BJ (cell line): ENCODE measurements around the gene RARRES2. TPM values are rescaled to one million over a fixed set of nuclear protein-coding genes. Genes with fewer than 3 reads are reported as not detected.
"Not testable (repeated sequence)": the region's sequence is repeated elsewhere in the genome, so short reads cannot be mapped to it uniquely, and the experiment has no call there.

Experiments used
- CTCF ChIA-PET: fragments of 350-600 bp; formaldehyde crosslinking; extraction: SDS; loops from one replicate; lab custom pipeline; 2021; ENCODE audit warnings: antibody characterized with exemption, inconsistent platforms; lab: Yijun Ruan, JAX
- POLR2A ChIA-PET: fragments of 300-600 bp; sonication (Branson Sonifier 250); formaldehyde crosslinking; extraction: SDS; loops from one replicate; lab custom pipeline; 2021; ENCODE audit warnings: antibody characterized with exemption; lab: Charles Lee
- DNase-seq: peaks from one replicate; pipeline ENCODE4 v3.0.0-alpha.2; 2011; ENCODE audit warnings: low read depth
- H3K27me3 ChIP-seq: 2 replicates; pipeline ENCODE4 v1.6.0; 2011; ENCODE audit warnings: low read length; ENCODE audit not compliant: control insufficient read depth, insufficient read depth
- H3K36me3 ChIP-seq: 2 replicates; pipeline ENCODE4 v1.5.1; 2011; ENCODE audit warnings: low read length; ENCODE audit not compliant: control insufficient read depth, insufficient read depth
- H3K4me3 ChIP-seq: 2 replicates; pipeline ENCODE4 v1.5.1; 2011; ENCODE audit warnings: low read depth, mild to moderate bottlenecking, control low read depth, low read length
- CTCF ChIP-seq: IDR thresholded peaks from 2 replicates; pipeline ENCODE4 v1.5.1; 2011; ENCODE audit warnings: low read depth, mild to moderate bottlenecking, control low read depth, inconsistent platforms, low read length, moderate library complexity; ENCODE audit not compliant: insufficient read depth
- polyA plus RNA-seq: library from polyadenylated mRNA; depleted of rRNA; stranded (reverse); fragments of >200 nt; gene quantifications from 2 replicates; pipeline ENCODE4 v1.2.3, GENCODE V29; 2011

Gene RARRES2
- polyA plus RNA-seq, 1 experiment, result 6.3 TPM

- ChIA-PET POLR2A (no interaction called here), CTCF (interaction anchor here (1.0 to 1.9 kb wide), 7 partner anchors 8 to 1078 kb away, joined by 3 to 9 read pairs (median 4); no protein-coding TSS in a partner anchor)
Observed at GRCh38 chr7:150388306-150388705, 46.9 kb upstream of the RARRES2 start.

DNA sequence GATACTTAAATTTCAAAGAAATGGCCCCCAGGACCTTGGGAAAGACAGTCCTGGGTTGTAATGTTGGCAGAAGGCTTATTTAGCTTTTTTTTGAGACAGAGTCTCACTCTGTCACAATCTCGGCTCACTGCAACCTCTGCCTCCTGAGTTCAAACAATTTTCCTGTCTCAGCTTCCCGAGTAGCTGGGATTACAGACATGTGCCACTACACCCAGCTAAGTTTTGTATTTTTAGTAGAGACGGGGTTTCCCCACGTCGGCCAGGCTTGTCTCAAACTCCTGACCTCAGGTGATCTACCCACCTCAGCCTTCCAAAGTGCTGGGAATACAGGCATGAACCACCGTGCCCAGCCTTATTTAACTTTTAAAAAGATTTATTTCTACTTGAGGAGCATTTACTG, 44.5 kb upstream of the RARRES2 start:
- H3K36me3 ChIP-seq, H3K27me3 ChIP-seq, H3K4me3 ChIP-seq, CTCF ChIA-PET, DNase-seq: not testable (repeated sequence)
- POLR2A ChIA-PET, result interaction anchor here (1.1 kb wide), 1 partner anchor 15 kb away, joined by 3 read pairs; no protein-coding TSS in a partner anchor

More at GRCh38 chr7:150388306-150388705, 46.9 kb upstream of the RARRES2 start:
- no peak for DNase-seq
- H3K27me3 ChIP-seq, result no peaks in the 10 kb centered on the region
- TF ChIP-seq CTCF, result no peak
- no peaks in the 10 kb centered on the region; the same call in 1 of the 2 replicates for H3K36me3 ChIP-seq
- no peak overlapping the region for H3K4me3 ChIP-seq

DNA sequence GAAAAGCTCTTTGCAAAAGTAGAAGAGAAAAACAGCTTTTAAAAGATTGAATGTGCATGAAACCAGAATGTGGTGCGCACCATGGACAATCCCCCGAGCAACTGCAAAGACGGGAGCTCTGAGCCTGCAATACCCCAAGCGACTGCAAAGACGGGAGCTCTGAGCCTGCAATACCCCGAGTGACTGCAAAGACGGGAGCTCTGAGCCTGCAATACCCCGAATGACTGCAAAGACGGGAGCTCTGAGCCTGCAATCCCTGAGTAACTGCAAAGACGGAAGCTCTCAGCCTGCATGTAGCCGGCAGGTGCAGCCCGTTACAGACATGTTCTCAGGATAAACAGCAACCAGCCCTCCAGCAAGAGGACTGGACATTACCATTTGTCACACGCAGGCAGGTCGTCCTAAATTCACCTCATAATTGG, 43.9 kb upstream of the RARRES2 start:
- ChIA-PET CTCF (no interaction called here), POLR2A (interaction anchor here (1.1 kb wide), 1 partner anchor 15 kb away, joined by 3 read pairs; no protein-coding TSS in a partner anchor)
- Histone ChIP-seq H3K27me3 (no peaks in the 10 kb centered on the region), H3K4me3 (no peak overlapping the region), H3K36me3 (peaks cover 2% of the 10 kb centered on the region; the same call in 1 of the 2 replicates)
- no peak for DNase-seq
- no peak for TF ChIP-seq CTCF

- Histone ChIP-seq H3K27me3 (no peaks in the 10 kb centered on the region), H3K4me3 (no peak overlapping the region), H3K36me3 (peaks cover 2% of the 10 kb centered on the region; the same call in 1 of the 2 replicates)
- no peak for TF ChIP-seq CTCF
- ChIA-PET POLR2A (no interaction called here), CTCF (interaction anchor here (1.1 kb wide), 1 partner anchor 18 kb away, joined by 3 read pairs; no protein-coding TSS in a partner anchor)
- DNase-seq, result no peak
Observed at GRCh38 chr7:150384406-150385301, 43.2 kb upstream of the RARRES2 start.

- H3K36me3 ChIP-seq, result peaks cover 2% of the 10 kb centered on the region; the same call in 1 of the 2 replicates
- ChIA-PET CTCF (interaction anchor here (1.1 kb wide), 1 partner anchor 18 kb away, joined by 3 read pairs; no protein-coding TSS in a partner anchor), POLR2A (no interaction called here)
- H3K4me3 ChIP-seq, result no peak overlapping the region
- TF ChIP-seq CTCF, result no peak
- DNase-seq, result no peak
- H3K27me3 ChIP-seq, result no peaks in the 10 kb centered on the region
Observed at GRCh38 chr7:150383710-150384397, 42.4 kb upstream of the RARRES2 start.
